H1 (cell line): ENCODE measurements around the gene PLK5. TPM values are rescaled to one million over a fixed set of nuclear protein-coding genes. Genes with fewer than 3 reads are reported as not detected.

Source experiments
- CTCF ChIA-PET: fragments of 300-600 bp; sonication (Branson Sonifier 250); formaldehyde crosslinking; loops from one replicate; lab custom pipeline; 2021; ENCODE audit not compliant: partially characterized antibody; lab: Charles Lee
- POLR2A ChIA-PET: fragments of 300-600 bp; sonication (Branson Sonifier 250); formaldehyde crosslinking; loops from one replicate; lab custom pipeline; 2021; ENCODE audit warnings: inconsistent platforms; ENCODE audit not compliant: partially characterized antibody; lab: Charles Lee
- DNase-seq, 2 experiments: peaks; one replicate each; pipeline versions ENCODE4 v3.0.0 to v3.0.0-alpha.2; 2010 to 2022; ENCODE audit warnings: low spot score in 2 of 2, low read depth in 1 of 2, mixed read lengths in 1 of 2
- FAIRE-seq: peaks from 2 replicates; lab custom pipeline; 2011; peaks lifted over from hg19 to GRCh38; lab: Jason Lieb, UNC
- H2AFZ ChIP-seq: 2 replicates; pipeline ENCODE4 v1.8.1; 2012; ENCODE audit warnings: low read length, inconsistent platforms
- H2AK5ac ChIP-seq: 2 replicates; pipeline ENCODE4 v1.6.1; 2013; ENCODE audit warnings: low read depth, low read length
- H2BK120ac ChIP-seq: replicated peaks from 2 replicates; pipeline ENCODE3; 2013; ENCODE audit warnings: low read depth, low read length, inconsistent platforms
- H2BK12ac ChIP-seq: 2 replicates; pipeline ENCODE4 v1.6.1; 2013; ENCODE audit warnings: low read depth, low read length
- H2BK15ac ChIP-seq: 2 replicates; pipeline ENCODE4 v1.6.1; 2013; ENCODE audit warnings: low read length
- H2BK20ac ChIP-seq: 2 replicates; pipeline ENCODE4 v1.6.1; 2013; ENCODE audit warnings: low read length
- H2BK5ac ChIP-seq: 2 replicates; pipeline ENCODE4 v1.6.1; 2013; ENCODE audit warnings: low read depth, low read length
- H3K14ac ChIP-seq: 2 replicates; pipeline ENCODE4 v1.6.1; 2013; ENCODE audit warnings: inconsistent platforms; ENCODE audit not compliant: insufficient read length
- H3K18ac ChIP-seq: 2 replicates; pipeline ENCODE4 v1.6.1; 2013; ENCODE audit warnings: low read length; ENCODE audit errors: extremely low read depth
- H3K23ac ChIP-seq: 2 replicates; pipeline ENCODE4 v1.6.1; 2013; ENCODE audit warnings: inconsistent platforms; ENCODE audit not compliant: insufficient read length
- H3K23me2 ChIP-seq: 2 replicates; pipeline ENCODE4 v1.6.1; 2013; ENCODE audit warnings: low read depth, low read length
- H3K27ac ChIP-seq: 2 replicates; pipeline ENCODE4 v1.6.1; 2011; ENCODE audit warnings: low read depth, low read length, inconsistent platforms
- H3K27me3 ChIP-seq, 4 experiments: replicated peaks in 1 of 4; 1 replicate in 1 of 4; 2 replicates in 3 of 4; pipeline versions ENCODE4 v1.6.1 to v1.8.1; 2011 to 2013; ENCODE audit warnings: low read length in 3 of 4, mild to moderate bottlenecking in 3 of 4, inconsistent platforms in 2 of 4, mixed read lengths in 2 of 4, moderate library complexity in 1 of 4; ENCODE audit not compliant: control insufficient read depth in 3 of 4, insufficient read depth in 3 of 4; ENCODE audit errors: extremely low read depth in 1 of 4
- H3K36me3 ChIP-seq, 4 experiments: 2 replicates each; pipeline versions ENCODE4 v1.6.1 to v1.8.1; 2011 to 2013; ENCODE audit warnings: mild to moderate bottlenecking in 4 of 4, low read length in 3 of 4, moderate library complexity in 2 of 4, control low read depth in 1 of 4, inconsistent platforms in 1 of 4; ENCODE audit not compliant: insufficient read depth in 4 of 4, control insufficient read depth in 2 of 4
- H3K4ac ChIP-seq: replicated peaks from 2 replicates; pipeline ENCODE3; 2013; ENCODE audit warnings: low read length, low read depth, mixed read lengths, inconsistent platforms; ENCODE audit not compliant: insufficient read length
- H3K4me1 ChIP-seq, 4 experiments: replicated peaks in 1 of 4; 1 replicate in 1 of 4; 2 replicates in 3 of 4; pipeline versions ENCODE4 v1.6.1 to v1.8.1; 2011 to 2013; ENCODE audit warnings: low read length in 3 of 4, inconsistent platforms in 2 of 4, mixed read lengths in 1 of 4; ENCODE audit not compliant: insufficient read depth in 4 of 4, control insufficient read depth in 3 of 4
- H3K4me2 ChIP-seq, 2 experiments: 2 replicates each; pipeline versions ENCODE4 v1.6.1 to v1.8.1; 2011 to 2013; ENCODE audit warnings: low read depth in 2 of 2, low read length in 2 of 2, control low read depth in 1 of 2, inconsistent platforms in 1 of 2, mild to moderate bottlenecking in 1 of 2; ENCODE audit not compliant: insufficient read depth in 1 of 2
- H3K4me3 ChIP-seq, 4 experiments: fragments of 200-600, 300-600 bp in 1 of 4; sonication (generic), shearing (Covaris generic), sonication (Bioruptor Twin) in 1 of 4; 2 replicates each; pipeline versions ENCODE4 v1.5.1 to v1.8.1; 2011 to 2016; ENCODE audit warnings: low read length in 4 of 4, low read depth in 3 of 4, control low read depth in 2 of 4, inconsistent platforms in 2 of 4, mild to moderate bottlenecking in 2 of 4, mixed read lengths in 1 of 4, moderate library complexity in 1 of 4; ENCODE audit not compliant: insufficient read depth in 2 of 4; ENCODE audit errors: extremely low read depth in 1 of 4
- H3K56ac ChIP-seq: replicated peaks from 2 replicates; pipeline ENCODE3; 2013; ENCODE audit warnings: low read depth, mild to moderate bottlenecking, mixed read lengths, low read length, inconsistent platforms; ENCODE audit not compliant: insufficient read length
- H3K79me1 ChIP-seq: 2 replicates; pipeline ENCODE4 v1.6.1; 2013; ENCODE audit warnings: low read depth, low read length, control low read depth
- H3K79me2 ChIP-seq, 2 experiments: 2 replicates each; pipeline versions ENCODE4 v1.6.1 to v1.8.1; 2012 to 2013; ENCODE audit warnings: low read length in 2 of 2, mild to moderate bottlenecking in 2 of 2, inconsistent platforms in 1 of 2; ENCODE audit not compliant: insufficient read depth in 2 of 2, control insufficient read depth in 1 of 2
- H3K9ac ChIP-seq, 4 experiments: replicated peaks in 1 of 4; 1 replicate in 1 of 4; 2 replicates in 3 of 4; pipeline versions ENCODE4 v1.6.1 to v1.8.1; 2011 to 2013; ENCODE audit warnings: low read depth in 3 of 4, low read length in 3 of 4, control low read depth in 2 of 4, mild to moderate bottlenecking in 2 of 4, moderate library complexity in 2 of 4, inconsistent platforms in 1 of 4; ENCODE audit errors: extremely low read depth in 1 of 4
- H3K9me3 ChIP-seq, 2 experiments: 2 replicates each; pipeline versions ENCODE4 v1.6.1 to v1.8.1; 2012 to 2013; ENCODE audit warnings: mild to moderate bottlenecking in 2 of 2, moderate library complexity in 2 of 2, control low read depth in 1 of 2, inconsistent platforms in 1 of 2, low read depth in 1 of 2, low read length in 1 of 2, mixed read lengths in 1 of 2; ENCODE audit not compliant: insufficient read depth in 2 of 2
- H4K20me1 ChIP-seq, 2 experiments: replicated peaks in 1 of 2; 2 replicates each; pipeline versions ENCODE3 to v1.8.1; 2011 to 2013; ENCODE audit warnings: inconsistent platforms in 2 of 2, low read length in 2 of 2, mild to moderate bottlenecking in 1 of 2; ENCODE audit not compliant: insufficient read depth in 2 of 2, control insufficient read depth in 1 of 2
- H4K5ac ChIP-seq: 2 replicates; pipeline ENCODE4 v1.6.1; 2013; ENCODE audit warnings: low read length, low read depth, mixed read lengths, inconsistent platforms; ENCODE audit not compliant: insufficient read length
- H4K8ac ChIP-seq: 2 replicates; pipeline ENCODE4 v1.8.0; 2013; ENCODE audit warnings: mild to moderate bottlenecking, moderate library complexity, low read length, inconsistent platforms; ENCODE audit not compliant: insufficient read depth; ENCODE audit errors: extremely low read depth
- H4K91ac ChIP-seq: replicated peaks from 2 replicates; pipeline ENCODE3; 2013; ENCODE audit warnings: low read length, mixed read lengths, inconsistent platforms; ENCODE audit not compliant: insufficient read length
- KDM1A ChIP-seq: fragments of 200-600, 300-600 bp; sonication (generic); IDR thresholded peaks from 2 replicates; pipeline ENCODE4 v1.7.1; 2016; ENCODE audit warnings: mild to moderate bottlenecking, low read length, borderline replicate concordance
- MAX ChIP-seq: IDR thresholded peaks from 2 replicates; pipeline ENCODE4 v1.6.1; 2012; ENCODE audit warnings: inconsistent platforms
- POLR2AphosphoS5 ChIP-seq: IDR thresholded peaks from 2 replicates; pipeline ENCODE4 v1.6.1; 2011; ENCODE audit warnings: low read depth, low read length
- RAD21 ChIP-seq, 2 experiments: IDR thresholded peaks in 1 of 2; conservative IDR thresholded peaks in 1 of 2; 2 replicates each; pipeline ENCODE4 v1.6.1; 2011; ENCODE audit warnings: low read depth in 2 of 2, low read length in 2 of 2, improper control_type of control experiment in 1 of 2, inconsistent platforms in 1 of 2, mild to moderate bottlenecking in 1 of 2, moderate library complexity in 1 of 2
- RNF2 ChIP-seq: fragments of 200-900, 300-1000 bp; sonication (generic); IDR thresholded peaks from 2 replicates; pipeline ENCODE4 v1.7.1; 2016; ENCODE audit warnings: borderline replicate concordance, low read depth, mild to moderate bottlenecking, antibody characterized with exemption, low read length; ENCODE audit not compliant: poor library complexity, severe bottlenecking; ENCODE audit errors: missing control alignments
- SIX5 ChIP-seq: IDR thresholded peaks from 2 replicates; pipeline ENCODE4 v1.6.1; 2011; ENCODE audit warnings: mild to moderate bottlenecking, low read depth, low read length
- USF2 ChIP-seq: IDR thresholded peaks from 2 replicates; pipeline ENCODE4 v1.6.1; 2011; ENCODE audit warnings: low read length, improper control_type of control experiment
- WGBS, 2 experiments: shearing (Covaris generic) in 1 of 2; methylation state at CpG; one replicate each; pipeline versions ENCODE4 v1.1.6 to v1.1.7; 2013 to 2015; ENCODE audit warnings: low lambda C conversion rate in 2 of 2, mixed read lengths in 2 of 2, inconsistent platforms in 1 of 2, low coverage in 1 of 2, missing lambda C conversion rate in 1 of 2; ENCODE audit not compliant: insufficient replicate concordance in 2 of 2, insufficient coverage in 1 of 2, insufficient read length in 1 of 2; ENCODE audit errors: extremely low coverage in 1 of 2, missing lambda C conversion rate in 1 of 2; 5-methylcytosine and 5-hydroxymethylcytosine counted together
- polyA plus RNA-seq, 7 experiments: library from polyadenylated mRNA; depleted of rRNA in 3 of 7; stranded (reverse) in 5 of 7; unstranded in 2 of 7; fragments of >200 nt in 5 of 7; fragments of 200-250 nt in 2 of 7; gene quantifications; 1 replicate in 5 of 7; 2 replicates in 1 of 7; 4 replicates in 1 of 7; pipeline versions ENCODE4 v1.2.1 to v1.2.3, GENCODE V29; 2011 to 2013; ENCODE audit warnings: missing spikeins in 2 of 7, mixed read lengths in 2 of 7
- total RNA-seq: library from RNA; stranded (reverse); fragmentation: NEBNext Ultra II Directional; extraction: Animal tissue kit (Norgen Biotek cat#: 25700); gene quantifications from 2 replicates; pipeline ENCODE4 v1.2.1, GENCODE V29; 2021

Gene PLK5
- total and polyA plus RNA-seq, 2 of the 8 experiments (the other 6 are each of a cell fraction or from before 2014, with no cell fraction given): 0.43 to 0.45 TPM

- 82% methylated on average over 8 of the region's 9 CpGs; no CpG with 5 or more reads in 1 of the 2 experiments for WGBS, 2 experiments
- Histone ChIP-seq H4K8ac (no peak overlapping the region), H3K23me2 (peaks cover 6% of the 10 kb centered on the region; the same call in 1 of the 2 replicates), H4K5ac (no peak overlapping the region), H3K18ac (no peak overlapping the region), H2BK12ac (no peak overlapping the region), H3K79me1 (no peaks in the 10 kb centered on the region), H4K91ac (no peak overlapping the region), H3K23ac (no peak overlapping the region), H2AK5ac (no peak overlapping the region), H3K9me3 (no peaks in the 10 kb centered on the region), H3K79me2 (no peaks in the 10 kb centered on the region), H3K27me3 (peaks cover 0 to 10% (median 5%) of the 10 kb centered on the region in 4 experiments; a peak in 5 of 7 replicates), H3K9ac (no peak overlapping the region), H2BK120ac (no peak overlapping the region), H2BK5ac (no peak overlapping the region), H3K4me2 (0 out of 4 replicates have a peak overlapping the region, but pooled peaks of 1 of the 2 experiments have one; percentile 9), H3K56ac (no peak overlapping the region), H4K20me1 (peaks cover 0 to 6% of the 10 kb centered on the region in 2 experiments), H3K4ac (no peak overlapping the region), H2BK20ac (no peak overlapping the region), H3K4me3 (no peak overlapping the region), H3K36me3 (no peaks in the 10 kb centered on the region), H3K14ac (no peak overlapping the region), H3K27ac (no peak overlapping the region), H2BK15ac (peak overlapping the region; percentile 46; the same call in 1 of the 2 replicates), H2AFZ (no peak overlapping the region), H3K4me1 (peaks cover 0 to 3% (median 0%) of the 10 kb centered on the region in 4 experiments; a peak in 3 of 7 replicates)
- FAIRE-seq (no peak), DNase-seq (no peak)
- CTCF ChIA-PET: interaction anchor here (1.5 kb wide), 1 partner anchor 14 kb away, joined by 3 read pairs; no protein-coding TSS in a partner anchor
- POLR2A ChIA-PET: no interaction called here
- no peak for TF ChIP-seq POLR2AphosphoS5
- no peak for TF ChIP-seq MAX
- no peak for TF ChIP-seq USF2
- TF ChIP-seq SIX5: no peak
- TF ChIP-seq KDM1A: peak; percentile 35; the same call in 1 of the 2 replicates
- no peak for TF ChIP-seq RNF2
- TF ChIP-seq RAD21 (IDR thresholded peaks at IDR 0.05 in 1 of 2, conservative IDR thresholded peaks at IDR 0.05 in 1 of 2; ENCODE audit: low read depth in 2 of 2, low read length in 2 of 2): no peak
These were observed 13.1 kb upstream of the PLK5 start for GRCh38 chr19:1510807-1511206.
